Trophoblast cell (in vitro differentiated cells and primary cell): ENCODE measurements around the gene TENM4.

Source experiments
- DNase-seq, 2 donors: peaks; one replicate each; pipeline ENCODE4 v3.0.0-alpha.2; 2016
- H2AFZ ChIP-seq: 2 replicates; pipeline ENCODE4 v1.6.1; 2013; ENCODE audit warnings: low read length, moderate library complexity, mild to moderate bottlenecking; ENCODE audit not compliant: insufficient read depth, poor library complexity
- H2AK5ac ChIP-seq: 2 replicates; pipeline ENCODE4 v1.6.1; 2013; ENCODE audit warnings: mild to moderate bottlenecking, low read length
- H2BK120ac ChIP-seq: 2 replicates; pipeline ENCODE4 v1.6.1; 2013; ENCODE audit warnings: low read length, mild to moderate bottlenecking, moderate library complexity; ENCODE audit not compliant: insufficient read depth, poor library complexity
- H2BK12ac ChIP-seq: 2 replicates; pipeline ENCODE4 v1.6.1; 2013; ENCODE audit warnings: mild to moderate bottlenecking, low read length, moderate library complexity
- H2BK5ac ChIP-seq: 2 replicates; pipeline ENCODE4 v1.6.1; 2013; ENCODE audit warnings: low read length, low read depth, moderate library complexity, mild to moderate bottlenecking; ENCODE audit not compliant: poor library complexity
- H3K14ac ChIP-seq: 2 replicates; pipeline ENCODE4 v1.6.1; 2013; ENCODE audit warnings: mild to moderate bottlenecking, low read length
- H3K18ac ChIP-seq: 2 replicates; pipeline ENCODE4 v1.6.1; 2013; ENCODE audit warnings: mild to moderate bottlenecking, low read length
- H3K23ac ChIP-seq: 2 replicates; pipeline ENCODE4 v1.6.1; 2013; ENCODE audit warnings: low read length
- H3K27ac ChIP-seq: 2 replicates; pipeline ENCODE4 v1.5.1; 2013; ENCODE audit warnings: low read depth, mild to moderate bottlenecking, inconsistent platforms, low read length, moderate library complexity
- H3K27me3 ChIP-seq: 2 replicates; pipeline ENCODE4 v1.6.1; 2013; ENCODE audit warnings: inconsistent platforms, mild to moderate bottlenecking, low read length, moderate library complexity; ENCODE audit not compliant: insufficient read depth
- H3K36me3 ChIP-seq, 2 experiments: 1 replicate in 1 of 2; 2 replicates in 1 of 2; pipeline ENCODE4 v1.6.1; 2013; ENCODE audit warnings: low read length in 2 of 2, mild to moderate bottlenecking in 2 of 2, moderate library complexity in 1 of 2; ENCODE audit not compliant: insufficient read depth in 2 of 2, control insufficient read depth in 1 of 2
- H3K4ac ChIP-seq: 2 replicates; pipeline ENCODE4 v1.6.1; 2013; ENCODE audit warnings: low read depth, mild to moderate bottlenecking, low read length, moderate library complexity
- H3K4me1 ChIP-seq, 2 experiments: 1 replicate in 1 of 2; 2 replicates in 1 of 2; pipeline ENCODE4 v1.6.1; 2013; ENCODE audit warnings: low read length in 2 of 2, mild to moderate bottlenecking in 2 of 2, moderate library complexity in 1 of 2; ENCODE audit not compliant: insufficient read depth in 2 of 2, control insufficient read depth in 1 of 2
- H3K4me2 ChIP-seq: 2 replicates; pipeline ENCODE4 v1.6.1; 2013; ENCODE audit warnings: inconsistent platforms, mild to moderate bottlenecking, low read length, moderate library complexity
- H3K4me3 ChIP-seq: 2 replicates; pipeline ENCODE4 v1.5.1; 2013; ENCODE audit warnings: mild to moderate bottlenecking, low read depth, low read length, inconsistent platforms
- H3K79me1 ChIP-seq: one replicate; pipeline ENCODE4 v1.6.1; 2013; ENCODE audit warnings: low read length
- H3K79me2 ChIP-seq: 2 replicates; pipeline ENCODE4 v1.6.1; 2013; ENCODE audit warnings: low read length, mild to moderate bottlenecking; ENCODE audit not compliant: control insufficient read depth, insufficient read depth, poor library complexity
- H3K9ac ChIP-seq: 2 replicates; pipeline ENCODE4 v1.6.1; 2013; ENCODE audit warnings: mild to moderate bottlenecking, low read length
- H3K9me3 ChIP-seq: 2 replicates; pipeline ENCODE4 v1.6.1; 2013; ENCODE audit warnings: low read depth, mild to moderate bottlenecking, control low read depth, inconsistent platforms, low read length; ENCODE audit not compliant: insufficient read depth
- H4K12ac ChIP-seq: 2 replicates; pipeline ENCODE4 v1.6.1; 2013; ENCODE audit warnings: low read depth, mild to moderate bottlenecking, low read length, moderate library complexity
- H4K8ac ChIP-seq: 2 replicates; pipeline ENCODE4 v1.6.1; 2013; ENCODE audit warnings: low read depth, mild to moderate bottlenecking, low read length, moderate library complexity
- H4K91ac ChIP-seq: one replicate; pipeline ENCODE4 v1.6.1; 2013; ENCODE audit warnings: low read depth, mild to moderate bottlenecking, low read length, moderate library complexity
- WGBS: extraction: QIAGEN DNeasy Blood & Tissue Kit; methylation state at CpG from one replicate; pipeline ENCODE4 v1.1.7; 2013; ENCODE audit warnings: missing lambda C conversion rate; ENCODE audit not compliant: insufficient read length, insufficient coverage; ENCODE audit errors: extremely low coverage; 5-methylcytosine and 5-hydroxymethylcytosine counted together

The TENM4 gene

GRCh38 chr11:78954696-78955095, 486.1 kb downstream of the TENM4 start:
- H2AK5ac ChIP-seq, result peak overlapping the region; percentile 1
- no peak for DNase-seq
- WGBS, result no CpG with 5 or more reads among the region's 3 CpGs

GRCh38 chr11:78954261-78954660, 486.6 kb downstream of the TENM4 start:
- no peak overlapping the region for H4K12ac ChIP-seq
- no peak overlapping the region for H3K27ac ChIP-seq
- peak overlapping the region; percentile 12 for H2BK12ac ChIP-seq
- peaks cover 1% of the 10 kb centered on the region for H3K79me2 ChIP-seq
- H3K9me3 ChIP-seq, result no peaks in the 10 kb centered on the region
- no CpG with 5 or more reads among the region's 2 CpGs for WGBS
- H3K18ac ChIP-seq, result no peak overlapping the region
- no peak overlapping the region for H2BK5ac ChIP-seq
- H3K4me1 ChIP-seq, result peaks cover 20 to 33% of the 10 kb centered on the region in 2 experiments
- H4K91ac ChIP-seq, result peak overlapping the region; percentile 11
- no peaks in the 10 kb centered on the region for H3K27me3 ChIP-seq
- H3K4me3 ChIP-seq, result no peak overlapping the region
- H2AK5ac ChIP-seq, result no peak overlapping the region
- no peak overlapping the region for H3K4ac ChIP-seq
- H3K23ac ChIP-seq, result no peak overlapping the region
- DNase-seq, result no peak
- H3K14ac ChIP-seq, result no peak overlapping the region
- H3K4me2 ChIP-seq, result no peak overlapping the region
- H4K8ac ChIP-seq, result no peak overlapping the region
- no peak overlapping the region for H3K9ac ChIP-seq
- no peak overlapping the region for H2BK120ac ChIP-seq
- no peaks in the 10 kb centered on the region for H3K36me3 ChIP-seq
- peaks cover 15% of the 10 kb centered on the region for H3K79me1 ChIP-seq
- no peak overlapping the region for H2AFZ ChIP-seq

More at GRCh38 chr11:78954696-78955095, 486.1 kb downstream of the TENM4 start:
- Histone ChIP-seq H4K91ac (no peak overlapping the region), H2AFZ (no peak overlapping the region), H3K4me3 (no peak overlapping the region), H3K4me2 (no peak overlapping the region), H3K9me3 (no peaks in the 10 kb centered on the region), H3K27ac (no peak overlapping the region), H3K79me2 (peaks cover 1% of the 10 kb centered on the region), H3K27me3 (no peaks in the 10 kb centered on the region), H3K79me1 (peaks cover 14% of the 10 kb centered on the region), H2BK120ac (no peak overlapping the region), H2BK12ac (no peak overlapping the region), H3K4ac (no peak overlapping the region), H3K36me3 (no peaks in the 10 kb centered on the region), H3K4me1 (peaks cover 20 to 33% of the 10 kb centered on the region in 2 experiments), H2BK5ac (no peak overlapping the region), H4K12ac (no peak overlapping the region), H3K14ac (no peak overlapping the region), H3K23ac (no peak overlapping the region), H3K9ac (no peak overlapping the region), H3K18ac (peak overlapping the region; percentile 4), H4K8ac (no peak overlapping the region)

GRCh38 chr11:78952890-78953289, 487.9 kb downstream of the TENM4 start:
- peaks cover 1% of the 10 kb centered on the region for H3K79me2 ChIP-seq
- DNase-seq, result no peak
- WGBS, result no CpG with 5 or more reads among the region's 4 CpGs

DNA sequence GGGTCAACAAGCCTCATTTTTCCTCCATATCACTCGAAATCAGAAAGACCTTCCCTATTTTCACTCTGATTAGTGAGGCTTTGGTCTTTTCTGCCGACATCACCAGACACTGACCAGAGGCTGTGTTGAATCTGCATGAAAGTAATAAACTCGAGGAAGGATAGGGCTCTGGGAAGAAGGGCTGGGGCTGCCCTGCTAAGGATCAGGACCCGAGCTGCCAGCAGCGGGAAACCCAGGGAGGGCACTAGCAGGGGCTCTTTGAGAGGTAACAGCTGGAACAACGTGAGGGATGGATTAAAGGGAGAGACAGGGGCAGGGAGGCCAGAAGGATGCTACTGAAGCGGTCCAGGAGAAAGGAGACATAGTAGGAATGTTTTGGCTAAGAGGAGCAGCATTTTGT, 488.7 kb downstream of the TENM4 start:
- WGBS, result no CpG with 5 or more reads among the region's 7 CpGs
- peak overlapping the region; percentile 40 for H3K27ac ChIP-seq
- no peak overlapping the region for H2BK5ac ChIP-seq

More at GRCh38 chr11:78952890-78953289, 487.9 kb downstream of the TENM4 start:
- Histone ChIP-seq H3K4ac (no peak overlapping the region), H3K23ac (no peak overlapping the region), H4K12ac (no peak overlapping the region), H4K91ac (peak overlapping the region; percentile 34), H3K79me1 (peaks cover 20% of the 10 kb centered on the region), H3K4me3 (no peak overlapping the region), H2AK5ac (peak overlapping the region; percentile 45), H2BK12ac (peak overlapping the region; percentile 34), H3K9ac (no peak overlapping the region), H2BK120ac (peak overlapping the region; percentile 49), H3K4me1 (peaks cover 20 to 35% of the 10 kb centered on the region in 2 experiments), H2AFZ (no peak overlapping the region), H4K8ac (peak overlapping the region; percentile 3), H3K4me2 (no peak overlapping the region), H3K36me3 (no peaks in the 10 kb centered on the region), H3K9me3 (no peaks in the 10 kb centered on the region), H3K27ac (no peak overlapping the region), H3K27me3 (no peaks in the 10 kb centered on the region), H2BK5ac (peak overlapping the region; percentile 29), H3K14ac (no peak overlapping the region), H3K18ac (peak overlapping the region; percentile 68)

More for the DNA sequence above, 488.7 kb downstream of the TENM4 start:
- Histone ChIP-seq H4K8ac (peak overlapping the region; percentile 2), H2AFZ (no peak overlapping the region), H3K14ac (no peak overlapping the region), H3K4me1 (peaks cover 26 to 41% of the 10 kb centered on the region in 2 experiments), H3K79me2 (peaks cover 5% of the 10 kb centered on the region), H3K23ac (no peak overlapping the region), H2BK120ac (peak overlapping the region; percentile 47), H4K12ac (no peak overlapping the region), H3K4ac (no peak overlapping the region), H3K79me1 (peaks cover 27% of the 10 kb centered on the region), H3K18ac (peak overlapping the region; percentile 4), H2BK12ac (peak overlapping the region; percentile 3), H2AK5ac (peak overlapping the region; percentile 49), H3K27me3 (no peaks in the 10 kb centered on the region), H4K91ac (peak overlapping the region; percentile 60), H3K9ac (no peak overlapping the region), H3K36me3 (peaks cover 0 to 2% of the 10 kb centered on the region in 2 experiments), H3K9me3 (no peaks in the 10 kb centered on the region), H3K4me3 (no peak overlapping the region), H3K4me2 (no peak overlapping the region)
- no peak for DNase-seq
